ENCODE measurements around the gene ANKRD6. TPM values are rescaled to one million over a fixed set of nuclear protein-coding genes. Genes with fewer than 3 reads are reported as not detected.
"Not testable (repeated sequence)": the region's sequence is repeated elsewhere in the genome, so short reads cannot be mapped to it uniquely, and the experiment has no call there.

Gene ANKRD6
- total RNA-seq = 14.9 TPM

- peak; percentile 81 for DNase-seq (ENCODE audit: low spot score)
These were observed at the start of gene ANKRD6 for GRCh38 chr6:89432875-89433251. TSS of gene ANKRD6 (plus strand) at chr6:89433152. CDS start at chr6:89566977, 133,825 bp downstream.

DNA sequence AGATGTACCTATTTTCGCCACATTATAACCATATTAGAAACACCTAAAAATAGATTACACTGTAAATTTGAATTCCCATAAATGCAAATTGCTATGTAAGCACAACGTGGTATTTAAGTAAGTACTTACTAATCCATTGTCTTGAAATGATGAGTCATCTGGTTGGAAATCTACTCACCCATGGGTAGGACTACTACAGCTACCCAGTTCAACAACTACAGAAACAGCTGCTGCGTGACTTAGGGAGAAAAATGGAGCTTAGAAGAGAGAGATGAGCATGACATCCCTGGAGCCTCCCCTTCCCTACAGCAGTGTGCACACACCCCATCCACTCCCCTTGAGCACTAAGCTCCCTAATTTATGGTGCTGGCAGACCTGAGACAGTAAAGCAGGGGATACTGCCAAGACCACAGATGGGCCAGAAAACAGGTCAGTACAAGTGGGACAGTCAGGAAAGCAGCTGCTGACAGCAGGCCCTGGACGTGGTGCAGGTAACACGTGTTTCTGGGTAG, 47.7 kb upstream of the ANKRD6 start:
- DNase-seq (ENCODE audit: low spot score) = no peak

DNA sequence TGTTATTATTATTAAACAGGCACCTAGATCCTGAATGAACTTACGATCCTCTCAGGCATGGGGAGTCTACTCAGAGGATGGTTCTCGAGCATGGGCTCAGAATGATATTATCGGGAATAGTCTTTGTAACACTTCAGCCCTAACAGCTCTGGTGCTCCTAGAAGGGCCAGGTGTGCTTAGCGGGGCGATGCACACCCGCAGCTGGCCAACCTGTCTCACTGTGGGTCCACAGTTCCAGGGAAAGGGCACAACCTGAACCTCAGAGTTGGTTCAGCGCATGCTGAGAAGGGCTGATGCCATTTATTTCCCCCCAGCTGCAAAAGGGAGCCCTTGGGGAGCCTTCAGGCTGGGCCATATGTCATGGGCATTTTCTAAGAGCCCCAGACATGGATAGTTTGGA, 47.1 kb upstream of the ANKRD6 start:
- no peak for DNase-seq (ENCODE audit: low spot score)

DNA sequence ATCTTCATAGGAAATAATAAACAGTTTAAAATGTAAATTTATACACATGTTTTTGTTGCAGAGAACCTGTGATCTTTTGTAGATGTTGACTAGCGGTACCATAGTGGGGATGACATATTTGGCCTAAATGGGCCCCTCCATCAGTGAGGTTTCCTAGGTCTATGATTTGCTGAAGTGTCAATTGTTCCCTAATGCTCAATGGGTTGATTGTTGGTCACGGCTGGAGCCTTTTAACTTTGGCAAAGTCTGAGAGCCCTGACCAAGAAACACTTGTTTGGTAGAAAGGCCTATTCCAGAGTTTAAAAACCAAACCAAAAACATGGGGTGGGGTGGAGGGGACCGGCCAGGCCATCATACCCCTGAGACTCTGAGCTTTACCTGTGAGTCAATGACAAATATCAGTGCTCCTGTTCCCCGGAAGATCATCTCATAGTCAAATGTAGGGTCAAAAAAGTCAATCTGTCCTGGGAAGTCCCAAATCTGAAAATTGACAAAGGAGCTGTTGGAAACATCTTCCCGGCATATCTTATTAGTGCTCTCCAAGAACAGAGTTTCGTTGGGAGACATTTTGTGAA, 45.9 kb upstream of the ANKRD6 start:
- no peak for DNase-seq (ENCODE audit: low spot score)

- DNase-seq (ENCODE audit: low spot score) = no peak
These were observed 45.3 kb upstream of the ANKRD6 start for GRCh38 chr6:89387516-89388201.

DNA sequence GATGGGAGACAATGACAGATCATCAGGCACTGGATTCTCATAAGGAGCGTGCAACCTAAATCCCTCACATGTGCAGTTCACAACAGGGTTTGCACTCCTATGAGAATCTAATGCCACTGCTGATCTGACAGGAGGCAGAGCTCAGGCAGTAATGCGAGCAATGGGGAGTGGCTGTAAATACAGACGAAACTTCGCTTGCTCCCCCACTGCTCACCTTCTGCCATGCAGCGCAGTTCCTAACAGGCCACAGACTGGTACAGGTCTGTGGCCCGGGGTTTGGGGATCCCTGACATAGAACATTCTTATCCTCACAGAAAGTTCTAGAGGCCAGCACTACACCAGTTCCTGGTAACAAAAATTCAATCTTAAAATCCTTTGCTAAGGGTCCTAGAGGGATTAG, 44.1 kb upstream of the ANKRD6 start:
- DNase-seq (ENCODE audit: low spot score) = no peak

GRCh38 chr6:89392823-89393222, 40.1 kb upstream of the ANKRD6 start:
- no peak for DNase-seq (ENCODE audit: low spot score)

DNA sequence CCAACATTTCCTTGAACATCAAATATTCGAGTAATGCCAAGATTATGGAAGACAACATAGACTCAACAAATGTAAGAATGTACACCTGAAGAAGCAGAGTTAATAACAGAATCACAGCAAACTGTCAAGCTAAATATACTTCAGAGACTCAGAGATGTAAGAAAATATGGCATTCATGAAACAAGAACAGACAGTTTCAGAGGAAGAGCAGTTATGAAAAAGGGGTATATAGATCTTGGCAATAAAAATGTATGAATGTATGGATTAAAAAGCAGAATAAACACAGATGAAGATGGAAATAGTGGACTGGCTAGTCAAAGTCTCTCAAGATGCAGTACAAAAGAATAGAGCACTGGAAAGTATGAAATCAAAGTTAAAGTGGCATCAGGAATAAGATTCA, 39.3 kb upstream of the ANKRD6 start:
- no peak for DNase-seq (ENCODE audit: low spot score)

DNA sequence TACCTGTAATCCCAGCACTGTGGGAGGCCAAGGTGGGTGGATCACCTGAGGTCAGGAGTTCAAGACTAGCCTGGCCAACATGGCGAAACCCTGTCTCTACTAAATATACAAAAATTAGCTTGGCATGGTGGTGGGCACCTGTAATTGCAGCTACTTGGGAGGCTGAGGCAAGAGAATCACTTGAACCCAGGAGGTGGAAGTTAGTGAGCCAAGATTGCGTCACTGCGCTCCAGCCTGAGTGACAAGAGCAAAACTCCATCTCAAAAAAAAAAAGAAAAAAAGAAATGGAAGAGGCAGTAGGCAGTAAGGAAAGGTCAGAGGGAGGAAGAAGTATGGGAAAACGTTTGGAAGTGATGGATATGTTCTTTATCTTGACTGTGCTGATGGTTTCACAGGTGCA, 35.1 kb upstream of the ANKRD6 start:
- DNase-seq (ENCODE audit: low spot score) = not testable (repeated sequence)

- DNase-seq (ENCODE audit: low spot score) = no peak
These were observed 34.0 kb upstream of the ANKRD6 start for GRCh38 chr6:89398762-89399525.

- no peak for DNase-seq (ENCODE audit: low spot score)
These were observed 32.9 kb upstream of the ANKRD6 start for GRCh38 chr6:89400050-89400449.

GRCh38 chr6:89400912-89401399, 32.0 kb upstream of the ANKRD6 start:
- DNase-seq (ENCODE audit: low spot score) = no peak

- DNase-seq (ENCODE audit: low spot score) = no peak
These were observed 30.2 kb upstream of the ANKRD6 start for GRCh38 chr6:89402776-89403175.

DNA sequence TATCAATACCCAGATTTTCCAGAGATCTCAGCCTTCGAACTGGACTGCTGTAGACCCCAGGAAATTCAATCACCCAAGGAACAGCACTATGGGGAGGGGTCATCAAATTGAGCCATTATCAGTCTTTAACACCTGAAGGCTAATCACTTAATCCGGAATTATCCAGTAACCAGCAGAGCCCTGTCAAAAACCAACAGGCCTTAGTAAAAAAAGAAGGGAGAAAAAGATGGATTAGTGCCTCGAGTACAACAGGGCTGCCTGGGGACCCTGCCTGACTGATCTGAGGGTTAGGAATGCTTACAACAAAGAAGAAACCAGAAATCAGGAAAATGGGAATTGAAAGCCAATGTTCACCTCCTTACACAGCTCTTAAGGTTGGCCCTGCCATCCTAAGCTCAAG, 28.4 kb upstream of the ANKRD6 start:
- DNase-seq (ENCODE audit: low spot score) = no peak

- no peak for DNase-seq (ENCODE audit: low spot score)
These were observed 26.8 kb upstream of the ANKRD6 start for GRCh38 chr6:89406141-89406540.

GRCh38 chr6:89409461-89410035, 23.4 kb upstream of the ANKRD6 start:
- DNase-seq (ENCODE audit: low spot score) = no peak

DNA sequence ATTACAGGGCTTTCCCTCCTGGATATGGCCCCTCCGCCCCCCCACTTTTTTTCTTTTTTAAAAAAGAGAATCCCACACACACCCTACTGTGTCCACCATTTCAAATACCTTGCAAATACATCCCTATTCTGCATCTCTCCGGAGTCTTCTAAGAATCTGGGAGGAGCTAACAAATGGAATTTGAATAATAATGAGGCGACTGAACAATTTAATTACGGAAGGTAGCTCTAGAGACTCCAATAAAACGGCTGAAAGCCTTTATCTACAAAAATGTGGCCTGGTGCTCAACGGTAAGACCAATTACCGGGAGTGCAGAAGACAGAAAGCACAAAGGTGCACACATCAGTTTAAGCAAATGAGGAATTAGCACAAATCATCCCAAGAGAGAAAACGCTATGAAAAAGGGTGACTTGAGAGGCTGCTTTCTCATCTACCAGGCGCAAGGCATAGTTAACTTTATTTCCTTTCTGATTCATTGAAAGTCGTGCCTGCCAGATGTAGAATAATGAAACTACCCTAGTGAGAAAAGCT, 22.7 kb upstream of the ANKRD6 start:
- no peak for DNase-seq (ENCODE audit: low spot score)

GRCh38 chr6:89410788-89411144, 22.2 kb upstream of the ANKRD6 start:
- no peak for DNase-seq (ENCODE audit: low spot score)

- DNase-seq (ENCODE audit: low spot score) = peak; percentile 14
These were observed 21.5 kb upstream of the ANKRD6 start for GRCh38 chr6:89411145-89412070.

DNA sequence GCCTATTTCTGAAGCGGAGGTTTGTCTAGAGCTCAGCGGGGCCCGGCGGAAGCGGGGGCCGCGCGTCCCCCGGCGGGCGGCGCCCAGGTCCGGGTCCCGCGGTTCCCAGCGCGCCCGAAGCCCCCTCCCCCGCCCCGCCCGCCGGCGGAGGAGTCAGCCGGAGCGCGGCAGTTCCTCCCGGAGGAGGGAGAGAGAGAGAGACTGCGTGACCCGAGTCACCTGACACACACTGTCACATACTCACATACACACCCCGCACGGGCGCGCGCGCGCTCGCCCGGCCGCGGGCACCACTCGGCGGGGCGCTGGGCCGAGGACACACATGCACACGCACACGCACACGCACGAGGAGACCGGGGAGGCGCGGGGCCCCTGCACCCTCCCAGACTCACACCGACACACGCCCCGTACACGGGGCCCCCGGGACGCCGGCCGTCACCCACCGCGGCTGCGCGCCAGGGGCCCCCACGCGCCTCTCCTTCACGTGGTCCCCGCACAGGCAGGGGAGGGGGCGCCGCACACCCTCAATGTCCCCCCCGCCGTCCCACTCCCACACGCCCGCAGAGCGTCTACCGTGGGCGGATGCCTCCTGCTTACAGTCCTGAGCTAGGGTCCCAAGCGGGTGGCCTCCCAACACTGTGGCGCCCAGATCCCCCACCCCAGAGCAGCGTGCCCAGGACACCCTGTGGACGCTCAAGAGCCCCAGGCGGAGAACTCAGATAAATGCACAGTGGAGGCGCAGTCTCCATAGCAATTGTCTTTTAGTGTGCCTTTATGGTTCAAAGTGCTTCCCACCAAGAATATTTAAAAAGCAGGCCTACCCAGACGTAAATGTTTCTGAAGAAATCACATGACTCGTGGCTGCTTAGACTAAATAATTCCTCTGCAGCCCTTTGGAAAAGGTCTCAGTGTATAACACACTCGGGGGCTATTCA, 20.6 kb upstream of the ANKRD6 start, which contains the start of gene RRAGD:
Gene RRAGD (minus strand): TSS at position 203 of the 935 bp plus-strand sequence. CDS start 280 bp downstream, outside the sequence.
- peak; percentile 81 for DNase-seq (ENCODE audit: low spot score)
